Measurements from ENCODE around the gene COX6A2. TPM values are rescaled to one million over a fixed set of nuclear protein-coding genes. Genes with fewer than 3 reads are reported as not detected.

COX6A2 gene
- total and polyA plus RNA-seq, 2 donors (not counting 3 experiments of a cell fraction or from before 2014, with no cell fraction given) = not detected

DNA sequence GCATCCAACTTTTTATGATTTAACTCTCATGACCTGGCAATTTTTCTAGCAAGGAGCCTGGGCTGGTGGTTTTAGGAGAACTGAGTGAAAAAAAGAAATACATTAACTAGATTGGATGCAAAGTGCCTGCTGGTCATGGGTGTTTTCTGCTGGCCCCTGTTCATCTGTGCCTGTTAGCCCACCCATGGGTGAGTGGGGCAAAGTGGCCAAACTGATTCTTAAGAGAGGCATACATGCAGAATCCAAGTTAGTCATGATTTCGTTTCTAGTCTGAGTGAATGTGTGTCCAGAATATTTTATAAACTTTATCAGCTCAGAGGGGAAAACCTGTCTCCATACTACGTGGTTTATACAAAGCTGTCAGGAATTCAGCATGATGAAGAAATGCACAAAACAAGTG lies 39.6 kb downstream of the COX6A2 start:
- no peak for DNase-seq (ENCODE audit: low read depth, low spot score)
- intact Hi-C loops (cut with micrococcal nuclease) (no loop called here), dilution Hi-C loops (cut with MboI; ENCODE audit: extremely low pct_ligation_motif_present, low sequenced_read_pairs) (no loop called here)
- Histone ChIP-seq H3K9me1 (replicated peaks; ENCODE audit: control insufficient read depth, extremely low read depth, insufficient read depth, low read length) (no peaks in the 10 kb centered on the region), H3K9me3 (replicated peaks; ENCODE audit: control insufficient read depth, insufficient read depth, low read length) (no peaks in the 10 kb centered on the region), H3K4me1 (ENCODE audit: control insufficient read depth, extremely low read depth, insufficient read depth, low read length) (no peaks in the 10 kb centered on the region), H3K9ac (replicated peaks; ENCODE audit: extremely low read depth, insufficient read depth, low read length) (no peak overlapping the region), H3K4me2 (ENCODE audit: insufficient read depth, low read length) (no peak overlapping the region), H2AFZ (ENCODE audit: low read depth, low read length) (no peak overlapping the region), H3K4me3 (replicated peaks in 1 of 3; ENCODE audit: insufficient read depth in 1 of 3, low read depth in 1 of 3, low read length in 3 of 3) (no peak overlapping the region), H3K27ac (ENCODE audit: insufficient read depth, low read depth, low read length) (no peak overlapping the region), H3K36me3 (ENCODE audit: control insufficient read depth in 2 of 2, extremely low read depth in 1 of 2, insufficient read depth in 2 of 2, low read length in 2 of 2) (no peaks in the 10 kb centered on the region), H4K20me1 (replicated peaks; ENCODE audit: control insufficient read depth, extremely low read depth, insufficient read depth, low read length) (no peaks in the 10 kb centered on the region), H3K79me2 (ENCODE audit: control insufficient read depth, insufficient read depth, low read length) (no peaks in the 10 kb centered on the region), H3K27me3 (ENCODE audit: control insufficient read depth in 2 of 2, insufficient read depth in 2 of 2, low read length in 2 of 2) (no peaks in the 10 kb centered on the region)
- TF ChIP-seq POLR2AphosphoS5 (IDR thresholded peaks at IDR 0.05; ENCODE audit: insufficient read depth, low read depth, low read length) (no peak), GATA2 (IDR thresholded peaks at IDR 0.05; ENCODE audit: insufficient read depth, insufficient read length, low read depth, low read length) (no peak), JUN (IDR thresholded peaks at IDR 0.05; ENCODE audit: borderline replicate concordance, insufficient read depth, insufficient read length, low read depth) (no peak), POLR2A (IDR thresholded peaks at IDR 0.05; ENCODE audit: low read depth, low read length) (no peak), MYC (IDR thresholded peaks at IDR 0.05; ENCODE audit: low read depth, low read length) (no peak), EZH2 (IDR thresholded peaks at IDR 0.05; ENCODE audit: borderline replicate concordance, low read depth, low read length, severe bottlenecking) (no peak), FOS (IDR thresholded peaks at IDR 0.05; ENCODE audit: borderline replicate concordance, insufficient read depth, low read length) (no peak)
- TF ChIP-seq, protein P1, sequence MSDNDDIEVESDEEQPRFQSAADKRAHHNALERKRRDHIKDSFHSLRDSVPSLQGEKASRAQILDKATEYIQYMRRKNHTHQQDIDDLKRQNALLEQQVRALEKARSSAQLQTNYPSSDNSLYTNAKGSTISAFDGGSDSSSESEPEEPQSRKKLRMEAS (IDR thresholded peaks at IDR 0.05; ENCODE audit: insufficient read depth, insufficient read length) = no peak
- TF ChIP-seq, protein P2, sequence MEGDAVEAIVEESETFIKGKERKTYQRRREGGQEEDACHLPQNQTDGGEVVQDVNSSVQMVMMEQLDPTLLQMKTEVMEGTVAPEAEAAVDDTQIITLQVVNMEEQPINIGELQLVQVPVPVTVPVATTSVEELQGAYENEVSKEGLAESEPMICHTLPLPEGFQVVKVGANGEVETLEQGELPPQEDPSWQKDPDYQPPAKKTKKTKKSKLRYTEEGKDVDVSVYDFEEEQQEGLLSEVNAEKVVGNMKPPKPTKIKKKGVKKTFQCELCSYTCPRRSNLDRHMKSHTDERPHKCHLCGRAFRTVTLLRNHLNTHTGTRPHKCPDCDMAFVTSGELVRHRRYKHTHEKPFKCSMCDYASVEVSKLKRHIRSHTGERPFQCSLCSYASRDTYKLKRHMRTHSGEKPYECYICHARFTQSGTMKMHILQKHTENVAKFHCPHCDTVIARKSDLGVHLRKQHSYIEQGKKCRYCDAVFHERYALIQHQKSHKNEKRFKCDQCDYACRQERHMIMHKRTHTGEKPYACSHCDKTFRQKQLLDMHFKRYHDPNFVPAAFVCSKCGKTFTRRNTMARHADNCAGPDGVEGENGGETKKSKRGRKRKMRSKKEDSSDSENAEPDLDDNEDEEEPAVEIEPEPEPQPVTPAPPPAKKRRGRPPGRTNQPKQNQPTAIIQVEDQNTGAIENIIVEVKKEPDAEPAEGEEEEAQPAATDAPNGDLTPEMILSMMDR (IDR thresholded peaks at IDR 0.05; ENCODE audit: extremely low read depth in 1 of 2, insufficient read depth in 1 of 2, low read depth in 1 of 2, low read length in 2 of 2) = no peak
- POLR2A ChIA-PET = no interaction called here
- no TSS peak for BruUV-seq (replicated peaks)
- no peak for FAIRE-seq
- CTCF ChIA-PET = no interaction called here
